Heart right ventricle (tissue), 16 donors: ENCODE measurements around the gene RETN. TPM values are rescaled to one million over a fixed set of nuclear protein-coding genes. Genes with fewer than 3 reads are reported as not detected.

ENCODE experiments used
- ATAC-seq, 8 donors: fragments of 200-7000 bp; cut with Tn5 transposase; one replicate each; pipeline ENCODE4 v1.9.1; 2020; ENCODE audit warnings: mild to moderate bottlenecking in 8 of 8, moderate library complexity in 8 of 8, moderate number of reproducible peaks in 1 of 8
- DNase-seq, 2 donors: peaks; one replicate each; pipeline ENCODE4 v3.0.0-alpha.2; 2020
- H3K27ac ChIP-seq, 10 donors: fragments of 200-600 bp; sonication (generic) in 2 of 10; one replicate each; pipeline versions ENCODE4 v1.5.0 to v1.8.0; 2020 to 2022; ENCODE audit warnings: mild to moderate bottlenecking in 3 of 10
- H3K27me3 ChIP-seq, 7 donors: fragments of 200-600 bp; one replicate each; pipeline ENCODE4 v1.8.0; 2021 to 2022; ENCODE audit warnings: mild to moderate bottlenecking in 2 of 7
- H3K36me3 ChIP-seq, 9 donors: fragments of 200-600 bp; sonication (generic) in 1 of 9; one replicate each; pipeline versions ENCODE4 v1.5.0 to v1.8.0; 2020 to 2022; ENCODE audit warnings: mild to moderate bottlenecking in 2 of 9
- H3K4me1 ChIP-seq, 9 donors: fragments of 200-600 bp; sonication (generic) in 1 of 9; one replicate each; pipeline versions ENCODE4 v1.5.0 to v1.8.0; 2020 to 2022; ENCODE audit warnings: mild to moderate bottlenecking in 4 of 9
- H3K4me3 ChIP-seq, 10 donors: fragments of 200-600 bp; sonication (generic) in 2 of 10; one replicate each; pipeline versions ENCODE4 v1.5.0 to v1.8.0; 2020 to 2022; ENCODE audit warnings: mild to moderate bottlenecking in 7 of 10, moderate library complexity in 2 of 10
- H3K9me3 ChIP-seq, 11 donors: fragments of 200-600 bp in 10 of 11; sonication (generic) in 2 of 11; one replicate each; pipeline versions ENCODE4 v1.5.0 to v1.8.0; 2013 to 2022; ENCODE audit warnings: mild to moderate bottlenecking in 2 of 11, control low read depth in 1 of 11, moderate library complexity in 1 of 11
- WGBS, 2 donors: extraction: QIAGEN DNeasy Blood & Tissue Kit; methylation state at CpG; one replicate each; pipeline ENCODE4 v1.1.7; 2013; ENCODE audit warnings: inconsistent platforms in 1 of 2; 5-methylcytosine and 5-hydroxymethylcytosine counted together
- intact Hi-C, 10 donors: fragments of 100-400 bp; cut with DNase I; formaldehyde crosslinking; loops; one replicate each; pipeline versions ENCODE4 v1.11.1 to v1.14.2; 2022
- polyA plus RNA-seq, 2 donors: library from polyadenylated mRNA; stranded (reverse); fragments of 200-250 nt; gene quantifications; one replicate each; pipeline ENCODE4 v1.2.3, GENCODE V29; 2013
- total RNA-seq, 10 donors: library from RNA; stranded (reverse); fragmentation: NEBNext Ultra II Directional in 3 of 10; extraction: Animal tissue kit (Norgen Biotek cat#: 25700) in 3 of 10; gene quantifications; one replicate each; pipeline versions ENCODE4 v1.2.1 to v1.2.4, GENCODE V29; 2021 to 2023
- TF ChIP-seq, protein P1 (sequence below), 9 donors: fragments of 200-600 bp; sonication (generic) in 2 of 9; IDR thresholded peaks; one replicate each; pipeline versions ENCODE4 v1.5.0 to v1.8.0; 2021 to 2022; ENCODE audit warnings: antibody characterized with exemption in 9 of 9, mild to moderate bottlenecking in 5 of 9, moderate library complexity in 1 of 9
- donor health status: Arrhythmogenic right ventricular cardiomyopathy.
- donor health status: ischemic (EF 13 %, LVEDD 7.1; RV severe dilation, severe dysfunction).
- donor health status: healthy with polysubstance abuse.
- donor health status: DM: no; HTN: yes; CAD: no.
- donor health status: DM: no; HTN: no; CAD: no.
- donor health status: ischemic (EF 25% LVEDD 6.9; RV normal size, moderate dysfunction).
- donor health status: ischemic (EF 25% LVEDD 5.7; RV mildly dilated, moderate dysfunction).
- donor health status: healthy.
- donor health status: DM: yes; HTN: yes; CAD: no.
- donor health status: Ischemic cardiomyopathy.
- donor health status: ischemic (EF 35%, LVEDD 5.7; RV mildly dilated, moderate dysfunction).
- donor health status: nonischemic (EF 11% LVEDD 7.7; RV severe dilation, severe dysfunction).
- donor health status: DM: yes; HTN: yes; CAD: no.
- donor health status: PGD.
- donor health status: ischemic (EF 29% LVEDD 5.4; RV normal size, mild dysfunction).
- donor health status: nonischemic (EF 23%, LVEDD 6.1; RV moderate dilation, normal function).

The RETN gene
- total and polyA plus RNA-seq, 12 donors: 0.51 to 12.6 (median 4.6) TPM; not detected in 8

DNA sequence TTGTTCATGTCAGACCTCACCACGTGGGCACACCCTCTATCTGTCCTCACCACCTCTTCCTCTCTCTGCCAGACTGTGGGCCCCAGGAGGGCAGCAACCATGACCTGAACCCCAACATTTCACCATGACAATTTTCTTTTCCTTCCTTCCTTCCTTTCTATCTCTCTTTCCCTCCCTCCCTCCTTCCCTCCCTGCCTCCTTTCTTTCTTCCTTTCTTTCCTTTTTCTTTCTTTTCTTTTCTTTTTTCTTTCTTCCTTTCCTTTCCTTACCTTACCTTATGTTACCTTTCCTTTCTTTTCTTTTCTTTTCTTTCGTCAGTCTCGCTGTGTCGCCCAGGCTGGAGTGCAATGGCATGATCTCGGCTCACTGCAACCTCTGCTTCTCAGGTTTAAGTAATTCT lies 41.8 kb downstream of the RETN start:
- H3K27ac ChIP-seq: no peak overlapping the region
- TF ChIP-seq, protein P1, sequence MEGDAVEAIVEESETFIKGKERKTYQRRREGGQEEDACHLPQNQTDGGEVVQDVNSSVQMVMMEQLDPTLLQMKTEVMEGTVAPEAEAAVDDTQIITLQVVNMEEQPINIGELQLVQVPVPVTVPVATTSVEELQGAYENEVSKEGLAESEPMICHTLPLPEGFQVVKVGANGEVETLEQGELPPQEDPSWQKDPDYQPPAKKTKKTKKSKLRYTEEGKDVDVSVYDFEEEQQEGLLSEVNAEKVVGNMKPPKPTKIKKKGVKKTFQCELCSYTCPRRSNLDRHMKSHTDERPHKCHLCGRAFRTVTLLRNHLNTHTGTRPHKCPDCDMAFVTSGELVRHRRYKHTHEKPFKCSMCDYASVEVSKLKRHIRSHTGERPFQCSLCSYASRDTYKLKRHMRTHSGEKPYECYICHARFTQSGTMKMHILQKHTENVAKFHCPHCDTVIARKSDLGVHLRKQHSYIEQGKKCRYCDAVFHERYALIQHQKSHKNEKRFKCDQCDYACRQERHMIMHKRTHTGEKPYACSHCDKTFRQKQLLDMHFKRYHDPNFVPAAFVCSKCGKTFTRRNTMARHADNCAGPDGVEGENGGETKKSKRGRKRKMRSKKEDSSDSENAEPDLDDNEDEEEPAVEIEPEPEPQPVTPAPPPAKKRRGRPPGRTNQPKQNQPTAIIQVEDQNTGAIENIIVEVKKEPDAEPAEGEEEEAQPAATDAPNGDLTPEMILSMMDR (IDR thresholded peaks at IDR 0.05): no peak
- no peak for ATAC-seq
- no peak overlapping the region for H3K4me3 ChIP-seq
- no peaks in the 10 kb centered on the region for H3K9me3 ChIP-seq
- WGBS, 2 donors: 77 to 83% methylated on average over 5 of the region's 5 CpGs
- H3K4me1 ChIP-seq: peaks cover 0 to 33% (median 0%) of the 10 kb centered on the region in 9 donors
- DNase-seq: no peak
- H3K36me3 ChIP-seq: no peaks in the 10 kb centered on the region
- intact Hi-C loops: no loop called here
- H3K27me3 ChIP-seq: no peaks in the 10 kb centered on the region

DNA sequence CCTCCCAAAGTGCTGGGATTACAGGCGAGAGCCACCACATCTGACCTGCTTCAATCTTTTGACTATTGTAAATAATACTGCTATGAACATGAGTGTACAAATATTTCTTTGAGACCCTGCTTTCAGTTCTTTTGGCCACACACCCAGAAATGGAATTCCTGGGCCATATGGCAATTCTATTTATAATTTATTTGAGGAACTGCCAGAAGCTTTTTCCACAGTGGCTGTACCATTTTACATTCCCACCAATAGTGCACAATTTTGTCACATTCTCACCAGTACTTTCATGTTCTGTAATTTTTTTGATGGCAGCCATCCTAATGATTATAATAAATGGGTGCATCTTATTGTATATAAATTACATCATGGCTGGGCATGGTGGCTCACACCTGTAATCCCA lies 46.8 kb downstream of the RETN start:
- Histone ChIP-seq H3K9me3 (peaks cover 0 to 12% (median 0%) of the 10 kb centered on the region in 11 donors), H3K27me3 (peaks cover 0 to 24% (median 11%) of the 10 kb centered on the region in 7 donors), H3K4me1 (peaks cover 0 to 7% (median 0%) of the 10 kb centered on the region in 9 donors), H3K27ac (no peak overlapping the region), H3K4me3 (no peak overlapping the region), H3K36me3 (no peaks in the 10 kb centered on the region)
- 79 to 84% methylated on average over 1 of the region's 1 CpG for WGBS, 2 donors
- TF ChIP-seq, protein P1 (IDR thresholded peaks at IDR 0.05): no peak
- DNase-seq (no peak), ATAC-seq (no peak)
- intact Hi-C loops: no loop called here

DNA sequence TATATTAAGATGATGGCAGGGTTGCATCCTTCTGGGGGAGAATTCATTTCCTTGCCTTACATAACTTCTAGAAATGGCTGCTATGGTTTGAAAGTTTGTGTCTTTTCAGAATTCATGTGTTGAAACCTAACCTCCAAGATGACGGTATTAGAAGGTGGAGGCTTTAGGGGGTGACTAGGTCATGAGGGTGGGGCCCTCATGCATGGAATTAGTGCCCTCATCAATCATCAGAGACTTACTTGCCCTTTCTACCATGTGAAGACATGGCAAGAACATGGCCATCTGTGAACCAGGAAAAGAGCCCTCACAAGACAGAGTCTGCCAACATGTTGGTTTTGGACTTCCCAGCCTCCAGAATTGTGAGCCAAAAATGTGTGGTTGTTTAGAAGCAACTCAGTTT lies 47.9 kb downstream of the RETN start:
- intact Hi-C loops: no loop called here
- Histone ChIP-seq H3K4me3 (no peak overlapping the region), H3K36me3 (no peaks in the 10 kb centered on the region), H3K9me3 (peaks cover 0 to 12% (median 0%) of the 10 kb centered on the region in 11 donors), H3K27me3 (peaks cover 0 to 24% (median 11%) of the 10 kb centered on the region in 7 donors), H3K4me1 (peaks cover 0 to 7% (median 0%) of the 10 kb centered on the region in 9 donors), H3K27ac (no peak overlapping the region)
- 75 to 77% methylated on average over 1 of the region's 1 CpG for WGBS, 2 donors
- ATAC-seq (no peak), DNase-seq (no peak)
- TF ChIP-seq, protein P1 (IDR thresholded peaks at IDR 0.05): no peak

DNA sequence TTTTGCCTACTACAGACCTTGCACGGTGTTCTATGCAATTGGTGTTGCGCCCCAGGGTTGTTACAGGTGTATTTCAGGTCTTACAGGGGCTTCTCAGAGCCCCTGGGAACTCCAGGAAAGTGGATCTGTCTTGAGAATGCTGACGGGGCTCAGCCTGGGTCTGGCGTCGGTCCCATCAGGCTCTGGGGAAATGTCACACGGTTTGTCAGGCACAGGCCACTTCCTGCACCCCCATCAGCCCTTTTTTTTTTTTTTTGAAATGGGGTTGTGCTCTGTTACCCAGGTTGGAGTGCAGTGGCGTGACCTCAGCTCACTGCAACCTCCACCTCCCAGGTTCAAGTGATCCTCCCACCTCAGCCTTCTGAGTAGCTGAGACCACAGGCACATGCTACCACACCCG lies 49.8 kb downstream of the RETN start:
- Histone ChIP-seq H3K4me1 (peaks cover 0 to 7% (median 0%) of the 10 kb centered on the region in 9 donors), H3K27me3 (peaks cover 0 to 31% (median 11%) of the 10 kb centered on the region in 7 donors), H3K36me3 (no peaks in the 10 kb centered on the region), H3K27ac (no peak overlapping the region), H3K9me3 (peaks cover 0 to 12% (median 0%) of the 10 kb centered on the region in 11 donors), H3K4me3 (no peak overlapping the region)
- intact Hi-C loops: no loop called here
- DNase-seq: no peak
- 51% methylated on average over 8 of the region's 8 CpGs for WGBS, 2 donors
- no peak for ATAC-seq
- TF ChIP-seq, protein P1 (IDR thresholded peaks at IDR 0.05): no peak

Other genes with a start within 250 kb of the RETN start
- gene PEX11G, start 180.0 kb upstream of the RETN start, total RNA-seq: 1 to 10 TPM in 9 of 10 donors, under 1 TPM in 1; 0.95 to 2.4 (median 1.9) TPM
- 1 to 10 TPM; 1.2 to 3.9 TPM for gene PEX11G, start 180.0 kb upstream of the RETN start, polyA plus RNA-seq
- gene ZNF358, start 152.9 kb upstream of the RETN start, total RNA-seq: 100 to 1,000 TPM in 1 of 10 donors, 10 to 100 TPM in 9; 67.7 to 104 (median 76.5) TPM
- gene ZNF358, start 152.9 kb upstream of the RETN start, polyA plus RNA-seq: 100 to 1,000 TPM in 1 of 2 donors, 10 to 100 TPM in 1; 61.4 to 167 TPM
- 10 to 100 TPM; 10.4 to 29.1 (median 13.4) TPM for gene MCOLN1, start 146.4 kb upstream of the RETN start, total RNA-seq
- 10 to 100 TPM; 20.8 to 34.9 TPM for gene MCOLN1, start 146.4 kb upstream of the RETN start, polyA plus RNA-seq
- gene PNPLA6, start 133.3 kb upstream of the RETN start, total RNA-seq: 10 to 100 TPM; 33.9 to 73.8 (median 41.6) TPM
- 10 to 100 TPM; 34.1 to 57.0 TPM for gene PNPLA6, start 133.3 kb upstream of the RETN start, polyA plus RNA-seq
- 1 to 10 TPM in 1 of 10 donors, under 1 TPM in 9; 0.13 to 2.0 (median 0.30) TPM for gene CAMSAP3, start 73.2 kb upstream of the RETN start, total RNA-seq
- under 1 TPM; 0.03 to 0.37 TPM for gene CAMSAP3, start 73.2 kb upstream of the RETN start, polyA plus RNA-seq
- 10 to 100 TPM; 18.6 to 25.1 (median 22.4) TPM for gene XAB2, start 39.5 kb upstream of the RETN start, total RNA-seq
- gene XAB2, start 39.5 kb upstream of the RETN start, polyA plus RNA-seq: 10 to 100 TPM; 28.0 to 31.9 TPM
- 100 to 1,000 TPM; 119 to 230 (median 150) TPM for gene PET100, start 39.3 kb upstream of the RETN start, total RNA-seq
- 1,000 to 10,000 TPM in 1 of 2 donors, 10 to 100 TPM in 1; 99.1 to 1,041 TPM for gene PET100, start 39.3 kb upstream of the RETN start, polyA plus RNA-seq
- gene PCP2, start 35.3 kb upstream of the RETN start, total RNA-seq: 1 to 10 TPM in 5 of 10 donors, under 1 TPM in 3, not detected in 2; 0.35 to 3.8 (median 2.3) TPM
- 1 to 10 TPM in 1 of 2 donors, under 1 TPM in 1; 0.67 to 1.0 TPM for gene PCP2, start 35.3 kb upstream of the RETN start, polyA plus RNA-seq
- gene STXBP2, start 31.9 kb upstream of the RETN start, total RNA-seq: 10 to 100 TPM in 2 of 10 donors, 1 to 10 TPM in 8; 1.6 to 19.6 (median 2.5) TPM
- 1 to 10 TPM; 6.0 to 6.7 TPM for gene STXBP2, start 31.9 kb upstream of the RETN start, polyA plus RNA-seq
- gene MCEMP1, start 8.0 kb downstream of the RETN start, total RNA-seq: 1 to 10 TPM in 1 of 10 donors, under 1 TPM in 5, not detected in 4; 0.17 to 1.2 (median 0.25) TPM
- gene MCEMP1, start 8.0 kb downstream of the RETN start, polyA plus RNA-seq: under 1 TPM in 1 of 2 donors, not detected in 1; 0.71 TPM
- 100 to 1,000 TPM in 3 of 10 donors, 10 to 100 TPM in 7; 75.3 to 132 (median 86.0) TPM for gene TRAPPC5, start 11.8 kb downstream of the RETN start, total RNA-seq
- gene TRAPPC5, start 11.8 kb downstream of the RETN start, polyA plus RNA-seq: 100 to 1,000 TPM; 149 to 388 TPM
- 1 to 10 TPM in 1 of 10 donors, under 1 TPM in 4, not detected in 5; 0.21 to 1.0 (median 0.44) TPM for gene FCER2, start 33.1 kb downstream of the RETN start, total RNA-seq
- gene FCER2, start 33.1 kb downstream of the RETN start, polyA plus RNA-seq: under 1 TPM; 0.13 to 0.44 TPM
- gene CLEC4G, start 63.1 kb downstream of the RETN start, total RNA-seq: 1 to 10 TPM in 3 of 10 donors, under 1 TPM in 4, not detected in 3; 0.25 to 4.2 (median 0.91) TPM
- under 1 TPM; 0.20 to 0.73 TPM for gene CLEC4G, start 63.1 kb downstream of the RETN start, polyA plus RNA-seq
- 10 to 100 TPM in 2 of 10 donors, 1 to 10 TPM in 8; 1.6 to 29.6 (median 4.6) TPM for gene CD209, start 78.5 kb downstream of the RETN start, total RNA-seq
- gene CD209, start 78.5 kb downstream of the RETN start, polyA plus RNA-seq: under 1 TPM; 0.54 to 0.95 TPM
- gene CLEC4M, start 94.2 kb downstream of the RETN start, total RNA-seq: not detected
- gene CLEC4M, start 94.2 kb downstream of the RETN start, polyA plus RNA-seq: not detected
- 10 to 100 TPM; 16.8 to 26.3 (median 20.3) TPM for gene EVI5L, start 161.2 kb downstream of the RETN start, total RNA-seq
- gene EVI5L, start 161.2 kb downstream of the RETN start, polyA plus RNA-seq: 10 to 100 TPM; 12.9 to 21.0 TPM
- under 1 TPM in 1 of 10 donors, not detected in 9; 0.05 TPM for gene PRR36, start 205.3 kb downstream of the RETN start, total RNA-seq
- gene PRR36, start 205.3 kb downstream of the RETN start, polyA plus RNA-seq: under 1 TPM; 0.01 to 0.07 TPM
- 1 to 10 TPM in 5 of 10 donors, under 1 TPM in 5; 0.33 to 3.3 (median 0.99) TPM for gene LRRC8E, start 219.5 kb downstream of the RETN start, total RNA-seq
- gene LRRC8E, start 219.5 kb downstream of the RETN start, polyA plus RNA-seq: 1 to 10 TPM in 1 of 2 donors, under 1 TPM in 1; 0.66 to 1.2 TPM
- 10 to 100 TPM; 21.3 to 32.5 (median 24.6) TPM for gene MAP2K7, start 234.8 kb downstream of the RETN start, total RNA-seq
- gene MAP2K7, start 234.8 kb downstream of the RETN start, polyA plus RNA-seq: 10 to 100 TPM; 13.1 to 53.8 TPM
- gene TGFBR3L, start 245.8 kb downstream of the RETN start, total RNA-seq: 10 to 100 TPM in 2 of 10 donors, 1 to 10 TPM in 8; 1.1 to 11.6 (median 4.7) TPM
- 1 to 10 TPM; 1.9 to 2.3 TPM for gene TGFBR3L, start 245.8 kb downstream of the RETN start, polyA plus RNA-seq